Fibroblast of mammary gland (primary cell): Measurements from ENCODE around the gene NOXA1.
A peak's percentile ranks its signal among the peaks of the same experiment; 100 is the strongest.

Experiments used
- DNase-seq: peaks from one replicate; pipeline ENCODE4 v3.0.0-alpha.2; 2010; ENCODE audit warnings: low read depth
- H3K4me3 ChIP-seq: 2 replicates; pipeline ENCODE4 v1.5.1; 2011; ENCODE audit warnings: low read depth, mild to moderate bottlenecking, low read length, moderate library complexity; ENCODE audit not compliant: control insufficient read depth
- CTCF ChIP-seq: conservative IDR thresholded peaks from 2 replicates; pipeline ENCODE4 v1.5.1; 2011; ENCODE audit warnings: low read depth, low read length, inconsistent platforms; ENCODE audit not compliant: control insufficient read depth, insufficient read depth

NOXA1 gene

GRCh38 chr9:137461663-137462395, 38.6 kb downstream of the NOXA1 start:
- H3K4me3 ChIP-seq: no peak overlapping the region
- no peak for TF ChIP-seq CTCF

GRCh38 chr9:137462396-137462985, 39.3 kb downstream of the NOXA1 start:
- DNase-seq: no peak
- no peak overlapping the region for H3K4me3 ChIP-seq
- TF ChIP-seq CTCF: no peak

More at GRCh38 chr9:137461663-137462395, 38.6 kb downstream of the NOXA1 start:
- peak; percentile 58 for DNase-seq

- DNase-seq: no peak
- no peak overlapping the region for H3K4me3 ChIP-seq
- TF ChIP-seq CTCF: no peak
These were observed 40.1 kb downstream of the NOXA1 start for GRCh38 chr9:137462986-137463930.

- DNase-seq: no peak
- no peak for TF ChIP-seq CTCF
- no peak overlapping the region for H3K4me3 ChIP-seq
These were observed 40.7 kb downstream of the NOXA1 start for GRCh38 chr9:137463931-137464290.

GRCh38 chr9:137464291-137464999, 41.3 kb downstream of the NOXA1 start:
- no peak for DNase-seq
- H3K4me3 ChIP-seq: no peak overlapping the region
- TF ChIP-seq CTCF: no peak
